Measurements from ENCODE around the gene PLBD1. TPM values are rescaled to one million over a fixed set of nuclear protein-coding genes. Genes with fewer than 3 reads are reported as not detected.

PLBD1 gene
- total RNA-seq, result not detected

- Mint-ChIP-seq H3K4me1 (ENCODE audit: low read depth) (peaks cover 3% of the 10 kb centered on the region), H3K27ac (no peak within 1 kb of the TSS), H3K4me3 (peak within 1 kb of the TSS; percentile 30), H3K9me3 (no peaks in the 10 kb centered on the region), H3K27me3 (ENCODE audit: low read depth) (peaks cover 31% of the 10 kb centered on the region), H3K36me3 (ENCODE audit: low read depth) (no peaks in the 10 kb centered on the region)
- intact Hi-C loops (cut with micrococcal nuclease), result loop anchor here (2.0 kb wide), 1 partner anchor 329 kb away; no protein-coding TSS in a partner anchor
- CTCF ChIA-PET, result no interaction called here
- peak; percentile 30 for DNase-seq
Measured at GRCh38 chr12:14567351-14568162, at the start of gene PLBD1. TSS of gene PLBD1 (minus strand) at chr12:14567883. CDS start at chr12:14567696, 187 bp downstream.

- intact Hi-C loops (cut with micrococcal nuclease), result loop anchor here (10.0 kb wide), 2 partner anchors 100 to 250 kb away; partner anchors contain the start of gene ATF7IP
- peaks cover 2% of the 10 kb centered on the region for H3K36me3 Mint-ChIP-seq (ENCODE audit: low read depth)
- no peak overlapping the region for H3K27ac Mint-ChIP-seq
- peaks cover 2% of the 10 kb centered on the region for H3K4me1 Mint-ChIP-seq (ENCODE audit: low read depth)
- no peak overlapping the region for H3K4me3 Mint-ChIP-seq
- H3K27me3 Mint-ChIP-seq (ENCODE audit: low read depth), result peaks cover 12% of the 10 kb centered on the region
- CTCF ChIA-PET, result no interaction called here
- no peak for DNase-seq
- H3K9me3 Mint-ChIP-seq, result peaks cover 8% of the 10 kb centered on the region
Measured at GRCh38 chr12:14614704-14615121, 47.0 kb upstream of the PLBD1 start.

- Mint-ChIP-seq H3K27ac (no peak overlapping the region), H3K4me1 (ENCODE audit: low read depth) (no peaks in the 10 kb centered on the region), H3K4me3 (no peak overlapping the region), H3K36me3 (ENCODE audit: low read depth) (peaks cover 2% of the 10 kb centered on the region), H3K27me3 (ENCODE audit: low read depth) (peaks cover 10% of the 10 kb centered on the region), H3K9me3 (peaks cover 11% of the 10 kb centered on the region)
- DNase-seq, result no peak
- CTCF ChIA-PET, result interaction anchor here (1.3 kb wide), 1 partner anchor 110 kb away, joined by 3 read pairs; no protein-coding TSS in a partner anchor
- intact Hi-C loops (cut with micrococcal nuclease), result loop anchor here (10.0 kb wide), 2 partner anchors 99 to 249 kb away; partner anchors contain the start of gene ATF7IP
Measured at GRCh38 chr12:14613718-14614117, 46.0 kb upstream of the PLBD1 start.

GRCh38 chr12:14612898-14613445 lies 45.3 kb upstream of the PLBD1 start:
- peaks cover 10% of the 10 kb centered on the region for H3K27me3 Mint-ChIP-seq (ENCODE audit: low read depth)
- no peak overlapping the region for H3K4me3 Mint-ChIP-seq
- no peaks in the 10 kb centered on the region for H3K4me1 Mint-ChIP-seq (ENCODE audit: low read depth)
- intact Hi-C loops (cut with micrococcal nuclease), result loop anchor here (10.0 kb wide), 2 partner anchors 98 to 248 kb away; partner anchors contain the start of gene ATF7IP
- peaks cover 15% of the 10 kb centered on the region for H3K9me3 Mint-ChIP-seq
- H3K27ac Mint-ChIP-seq, result no peak overlapping the region
- peaks cover 2% of the 10 kb centered on the region for H3K36me3 Mint-ChIP-seq (ENCODE audit: low read depth)
- no peak for DNase-seq
- CTCF ChIA-PET, result interaction anchor here (1.3 kb wide), 1 partner anchor 111 kb away, joined by 3 read pairs; no protein-coding TSS in a partner anchor

- Mint-ChIP-seq H3K9me3 (peaks cover 20% of the 10 kb centered on the region), H3K4me3 (no peak overlapping the region), H3K36me3 (ENCODE audit: low read depth) (peaks cover 2% of the 10 kb centered on the region), H3K27me3 (ENCODE audit: low read depth) (peaks cover 10% of the 10 kb centered on the region), H3K4me1 (ENCODE audit: low read depth) (no peaks in the 10 kb centered on the region), H3K27ac (no peak overlapping the region)
- CTCF ChIA-PET, result interaction anchor here (0.6 to 1.7 kb wide), 3 partner anchors 16 to 112 kb away, joined by 3 to 5 read pairs (median 5); no protein-coding TSS in a partner anchor
- intact Hi-C loops (cut with micrococcal nuclease), result loop anchor here (10.0 kb wide), 2 partner anchors 97 to 247 kb away; partner anchors contain the start of gene ATF7IP
- no peak for DNase-seq
Measured at GRCh38 chr12:14612250-14612649, 44.6 kb upstream of the PLBD1 start.

GRCh38 chr12:14611640-14612203 lies 44.0 kb upstream of the PLBD1 start:
- no peak for DNase-seq
- H3K4me3 Mint-ChIP-seq, result no peak overlapping the region
- CTCF ChIA-PET, result interaction anchor here (0.6 to 1.7 kb wide), 3 partner anchors 16 to 444 kb away, joined by 3 to 5 read pairs (median 5); no protein-coding TSS in a partner anchor
- H3K27me3 Mint-ChIP-seq (ENCODE audit: low read depth), result peaks cover 10% of the 10 kb centered on the region
- H3K27ac Mint-ChIP-seq, result no peak overlapping the region
- peaks cover 21% of the 10 kb centered on the region for H3K9me3 Mint-ChIP-seq
- H3K4me1 Mint-ChIP-seq (ENCODE audit: low read depth), result no peaks in the 10 kb centered on the region
- peaks cover 2% of the 10 kb centered on the region for H3K36me3 Mint-ChIP-seq (ENCODE audit: low read depth)
- intact Hi-C loops (cut with micrococcal nuclease), result loop anchor here (10.0 kb wide), 2 partner anchors 97 to 247 kb away; partner anchors contain the start of gene ATF7IP

GRCh38 chr12:14607568-14607967 lies 39.9 kb upstream of the PLBD1 start:
- H3K4me1 Mint-ChIP-seq (ENCODE audit: low read depth), result no peaks in the 10 kb centered on the region
- intact Hi-C loops (cut with micrococcal nuclease), result no loop called here
- peaks cover 33% of the 10 kb centered on the region for H3K9me3 Mint-ChIP-seq
- DNase-seq, result no peak
- peaks cover 2% of the 10 kb centered on the region for H3K36me3 Mint-ChIP-seq (ENCODE audit: low read depth)
- peaks cover 9% of the 10 kb centered on the region for H3K27me3 Mint-ChIP-seq (ENCODE audit: low read depth)
- H3K27ac Mint-ChIP-seq, result no peak overlapping the region
- CTCF ChIA-PET, result no interaction called here
- H3K4me3 Mint-ChIP-seq, result no peak overlapping the region

GRCh38 chr12:14605401-14605989 lies 37.8 kb upstream of the PLBD1 start:
- Mint-ChIP-seq H3K27ac (no peak overlapping the region), H3K4me3 (no peak overlapping the region), H3K9me3 (peaks cover 24% of the 10 kb centered on the region), H3K36me3 (ENCODE audit: low read depth) (no peaks in the 10 kb centered on the region), H3K27me3 (ENCODE audit: low read depth) (peaks cover 12% of the 10 kb centered on the region), H3K4me1 (ENCODE audit: low read depth) (no peaks in the 10 kb centered on the region)
- intact Hi-C loops (cut with micrococcal nuclease), result no loop called here
- CTCF ChIA-PET, result no interaction called here
- DNase-seq, result no peak

GRCh38 chr12:14601692-14602478 lies 34.2 kb upstream of the PLBD1 start:
- H3K36me3 Mint-ChIP-seq (ENCODE audit: low read depth), result no peaks in the 10 kb centered on the region
- CTCF ChIA-PET, result no interaction called here
- intact Hi-C loops (cut with micrococcal nuclease), result no loop called here

GRCh38 chr12:14597480-14597879 lies 29.8 kb upstream of the PLBD1 start:
- intact Hi-C loops (cut with micrococcal nuclease), result no loop called here
- CTCF ChIA-PET, result no interaction called here
- no peaks in the 10 kb centered on the region for H3K36me3 Mint-ChIP-seq (ENCODE audit: low read depth)
- no peaks in the 10 kb centered on the region for H3K4me1 Mint-ChIP-seq (ENCODE audit: low read depth)
- peaks cover 9% of the 10 kb centered on the region for H3K27me3 Mint-ChIP-seq (ENCODE audit: low read depth)
- DNase-seq, result no peak
- peaks cover 15% of the 10 kb centered on the region for H3K9me3 Mint-ChIP-seq
- H3K27ac Mint-ChIP-seq, result no peak overlapping the region
- H3K4me3 Mint-ChIP-seq, result no peak overlapping the region

More at GRCh38 chr12:14601692-14602478, 34.2 kb upstream of the PLBD1 start:
- DNase-seq, result no peak
- H3K4me3 Mint-ChIP-seq, result no peak overlapping the region
- H3K9me3 Mint-ChIP-seq, result peaks cover 28% of the 10 kb centered on the region
- H3K4me1 Mint-ChIP-seq (ENCODE audit: low read depth), result no peaks in the 10 kb centered on the region
- H3K27me3 Mint-ChIP-seq (ENCODE audit: low read depth), result peaks cover 16% of the 10 kb centered on the region
- no peak overlapping the region for H3K27ac Mint-ChIP-seq

GRCh38 chr12:14591719-14592118 lies 24.0 kb upstream of the PLBD1 start:
- intact Hi-C loops (cut with micrococcal nuclease), result no loop called here
- H3K27ac Mint-ChIP-seq, result no peak overlapping the region
- CTCF ChIA-PET, result interaction anchor here (0.7 kb wide), 1 partner anchor 52 kb away, joined by 3 read pairs; no protein-coding TSS in a partner anchor
- no peak for DNase-seq
- H3K9me3 Mint-ChIP-seq, result no peaks in the 10 kb centered on the region
- H3K4me1 Mint-ChIP-seq (ENCODE audit: low read depth), result no peaks in the 10 kb centered on the region
- no peaks in the 10 kb centered on the region for H3K27me3 Mint-ChIP-seq (ENCODE audit: low read depth)
- no peaks in the 10 kb centered on the region for H3K36me3 Mint-ChIP-seq (ENCODE audit: low read depth)
- no peak overlapping the region for H3K4me3 Mint-ChIP-seq

Measured in activated naive CD4-positive, alpha-beta T cell treated with anti-CD3 and anti-CD28 coated beads for 36 hours (primary cell).